Pancreas (tissue), 10 donors: Measurements from ENCODE around the gene FURIN. TPM values are rescaled to one million over a fixed set of nuclear protein-coding genes. Genes with fewer than 3 reads are reported as not detected.

Source experiments
- ATAC-seq, 4 donors: fragments of 200-7000 bp; cut with Tn5 transposase; one replicate each; pipeline versions ENCODE4 v1.8.0 to v1.9.1; 2020; ENCODE audit warnings: mild to moderate bottlenecking in 4 of 4, moderate library complexity in 4 of 4
- DNase-seq, 6 donors: peaks; one replicate each; pipeline ENCODE4 v3.0.0-alpha.2; 2020
- FAIRE-seq: peaks from 2 replicates; lab custom pipeline; 2012; peaks lifted over from hg19 to GRCh38; lab: Jason Lieb, UNC
- H3K27ac ChIP-seq, 4 donors: fragments of 200-600 bp; sonication (generic); 1 replicate in 3 of 4; 2 replicates in 1 of 4; pipeline versions ENCODE4 v1.5.0 to v1.8.0; 2020
- H3K27me3 ChIP-seq, 4 donors: fragments of 200-600 bp; one replicate each; pipeline ENCODE4 v1.8.0; 2021
- H3K36me3 ChIP-seq, 3 donors: fragments of 200-600 bp; sonication (generic) in 1 of 3; one replicate each; pipeline versions ENCODE4 v1.5.0 to v1.8.0; 2020 to 2021
- H3K4me1 ChIP-seq, 3 donors: fragments of 200-600 bp; one replicate each; pipeline ENCODE4 v1.8.0; 2021
- H3K4me3 ChIP-seq, 4 donors: fragments of 200-600 bp; sonication (generic) in 2 of 4; one replicate each; pipeline versions ENCODE4 v1.5.0 to v1.8.0; 2020 to 2021
- H3K9me3 ChIP-seq, 4 donors: fragments of 200-600 bp; one replicate each; pipeline ENCODE4 v1.8.0; 2021
- WGBS, 2 donors: extraction: QIAGEN DNeasy Blood & Tissue Kit; methylation state at CpG; one replicate each; pipeline ENCODE4 v1.1.7; 2013; 5-methylcytosine and 5-hydroxymethylcytosine counted together
- intact Hi-C, 3 donors: fragments of 100-400 bp; cut with DNase I; formaldehyde crosslinking; loops; one replicate each; pipeline versions ENCODE4 v1.11.1 to v1.14.2; 2022
- polyA plus RNA-seq, 2 donors: library from polyadenylated mRNA; stranded (reverse); fragments of 200-250 nt; gene quantifications; one replicate each; pipeline ENCODE4 v1.2.3, GENCODE V29; 2013
- total RNA-seq, 6 donors: library from RNA; stranded (reverse); fragmentation: NEBNext Ultra II Directional in 4 of 6; extraction: Animal tissue kit (Norgen Biotek cat#: 25700) in 4 of 6; gene quantifications; one replicate each; pipeline versions ENCODE4 v1.2.1 to v1.2.4, GENCODE V29; 2021 to 2023
- TF ChIP-seq, protein P1 (sequence below), 4 donors: fragments of 200-600 bp; sonication (generic) in 3 of 4; IDR thresholded peaks; one replicate each; pipeline versions ENCODE4 v1.5.0 to v1.8.0; 2021; ENCODE audit warnings: antibody characterized with exemption in 4 of 4
- donor health status: healthy with polysubstance abuse.
- donor health status: DM: no; HTN: no; CAD: no; lungs with moderate emphysema.
- donor health status: DM: no; HTN: no; CAD: no.
- donor health status: control.
- donor health status: control.
- donor health status: Bipolar disorder and iron deficiency.
- donor health status: DM: yes; HTN: yes; CAD: no.
- donor health status: DM: no; HTN: no; CAD: no.
- donor health status: DM: no; HTN: no; CAD: no.
- donor health status: DM: yes; HTN: yes; CAD: no.

The FURIN gene
- total and polyA plus RNA-seq, 8 donors: 50.3 to 106 (median 84.2) TPM

DNA sequence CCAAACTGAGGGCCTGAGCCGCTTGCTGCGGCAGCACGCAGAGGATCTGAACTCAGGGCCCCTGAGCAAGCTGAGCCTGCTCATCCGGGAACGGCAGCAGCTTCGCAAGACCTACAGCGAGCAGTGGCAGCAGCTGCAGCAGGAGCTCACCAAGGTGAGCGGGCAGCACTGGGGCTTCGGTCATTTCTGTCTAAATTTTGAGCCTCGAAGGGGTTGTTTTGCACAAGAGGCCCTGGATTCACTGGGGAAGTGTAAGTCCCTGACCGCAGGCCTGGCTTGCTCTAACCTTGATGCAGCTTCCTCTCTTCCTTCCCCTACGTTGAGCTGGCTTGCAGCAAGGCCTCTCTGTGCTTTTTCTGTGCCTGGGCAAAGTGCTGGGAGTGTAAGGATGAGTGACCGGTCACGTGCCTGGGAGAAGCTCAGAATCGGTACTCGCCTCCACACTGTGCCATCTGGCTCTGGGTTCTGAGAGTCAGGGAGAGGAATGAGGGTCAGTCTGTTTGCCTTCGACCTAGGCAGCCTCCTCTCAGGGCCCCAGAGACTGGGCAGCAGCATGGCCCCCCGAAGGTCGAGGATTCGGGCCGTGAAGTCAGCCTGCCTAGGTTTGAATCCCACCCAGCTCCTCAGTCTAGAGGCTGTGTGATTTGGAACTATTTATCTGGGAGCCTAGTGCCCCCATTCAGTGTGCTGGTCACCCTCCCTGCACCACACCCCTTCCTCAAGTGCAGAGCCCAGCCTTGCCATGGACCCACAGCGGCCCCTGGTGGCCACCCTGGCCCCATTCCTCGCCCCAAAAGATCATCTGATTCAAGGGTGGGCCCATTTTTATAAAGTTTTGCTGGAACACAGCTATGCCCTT lies 17.3 kb downstream of the FURIN start:
- no peak for FAIRE-seq
- peak overlapping the region in 1 of 4 donors; percentile 43 for H3K4me3 ChIP-seq
- H3K4me1 ChIP-seq: peaks cover 0 to 23% (median 0%) of the 10 kb centered on the region in 3 donors
- peaks cover 0 to 15% (median 15%) of the 10 kb centered on the region in 3 donors for H3K36me3 ChIP-seq
- H3K27ac ChIP-seq: peak overlapping the region in 3 of 4 donors; percentile 78 to 88 (median 85)
- no peaks in the 10 kb centered on the region for H3K9me3 ChIP-seq
- peak; percentile 37 to 74 (median 70) for ATAC-seq
- peak in 5 of 6 donors; percentile 54 to 89 (median 77) for DNase-seq
- WGBS, 2 donors: 65 to 71% methylated on average over 23 of the region's 23 CpGs
- no peaks in the 10 kb centered on the region for H3K27me3 ChIP-seq
- TF ChIP-seq, protein P1, sequence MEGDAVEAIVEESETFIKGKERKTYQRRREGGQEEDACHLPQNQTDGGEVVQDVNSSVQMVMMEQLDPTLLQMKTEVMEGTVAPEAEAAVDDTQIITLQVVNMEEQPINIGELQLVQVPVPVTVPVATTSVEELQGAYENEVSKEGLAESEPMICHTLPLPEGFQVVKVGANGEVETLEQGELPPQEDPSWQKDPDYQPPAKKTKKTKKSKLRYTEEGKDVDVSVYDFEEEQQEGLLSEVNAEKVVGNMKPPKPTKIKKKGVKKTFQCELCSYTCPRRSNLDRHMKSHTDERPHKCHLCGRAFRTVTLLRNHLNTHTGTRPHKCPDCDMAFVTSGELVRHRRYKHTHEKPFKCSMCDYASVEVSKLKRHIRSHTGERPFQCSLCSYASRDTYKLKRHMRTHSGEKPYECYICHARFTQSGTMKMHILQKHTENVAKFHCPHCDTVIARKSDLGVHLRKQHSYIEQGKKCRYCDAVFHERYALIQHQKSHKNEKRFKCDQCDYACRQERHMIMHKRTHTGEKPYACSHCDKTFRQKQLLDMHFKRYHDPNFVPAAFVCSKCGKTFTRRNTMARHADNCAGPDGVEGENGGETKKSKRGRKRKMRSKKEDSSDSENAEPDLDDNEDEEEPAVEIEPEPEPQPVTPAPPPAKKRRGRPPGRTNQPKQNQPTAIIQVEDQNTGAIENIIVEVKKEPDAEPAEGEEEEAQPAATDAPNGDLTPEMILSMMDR (IDR thresholded peaks at IDR 0.05): peak; percentile 91 to 97 (median 92)
- intact Hi-C loops: loop anchor here in 2 of 3 donors (2.0 to 5.0 kb wide), 2 partner anchors 237 to 238 kb away; no protein-coding TSS in a partner anchor

DNA sequence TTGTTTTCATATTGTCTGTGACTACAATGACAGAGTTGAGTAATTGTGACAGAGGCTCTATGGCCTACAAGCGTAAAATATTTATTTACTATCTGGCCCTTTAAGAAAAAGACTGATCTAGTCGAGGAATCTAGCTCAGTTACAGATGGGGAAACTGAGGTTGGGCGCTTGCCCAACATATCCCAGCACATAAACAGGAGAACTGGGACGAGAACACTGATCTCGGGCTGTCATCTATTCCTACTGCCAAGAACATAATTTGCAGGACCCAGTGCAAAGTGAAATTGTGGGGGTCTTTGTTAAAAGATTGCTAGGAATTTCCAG lies 17.9 kb downstream of the FURIN start:
- ATAC-seq (no peak), FAIRE-seq (no peak), DNase-seq (no peak)
- Histone ChIP-seq H3K27ac (no peak overlapping the region), H3K36me3 (peaks cover 0 to 9% (median 9%) of the 10 kb centered on the region in 3 donors), H3K4me1 (peaks cover 0 to 23% (median 0%) of the 10 kb centered on the region in 3 donors), H3K27me3 (no peaks in the 10 kb centered on the region), H3K9me3 (no peaks in the 10 kb centered on the region), H3K4me3 (no peak overlapping the region)
- TF ChIP-seq, protein P1 (IDR thresholded peaks at IDR 0.05): no peak
- 8 to 13% methylated on average over 5 of the region's 5 CpGs for WGBS, 2 donors
- intact Hi-C loops: loop anchor here in 2 of 3 donors (2.0 to 5.0 kb wide), 2 partner anchors 237 to 239 kb away; no protein-coding TSS in a partner anchor

DNA sequence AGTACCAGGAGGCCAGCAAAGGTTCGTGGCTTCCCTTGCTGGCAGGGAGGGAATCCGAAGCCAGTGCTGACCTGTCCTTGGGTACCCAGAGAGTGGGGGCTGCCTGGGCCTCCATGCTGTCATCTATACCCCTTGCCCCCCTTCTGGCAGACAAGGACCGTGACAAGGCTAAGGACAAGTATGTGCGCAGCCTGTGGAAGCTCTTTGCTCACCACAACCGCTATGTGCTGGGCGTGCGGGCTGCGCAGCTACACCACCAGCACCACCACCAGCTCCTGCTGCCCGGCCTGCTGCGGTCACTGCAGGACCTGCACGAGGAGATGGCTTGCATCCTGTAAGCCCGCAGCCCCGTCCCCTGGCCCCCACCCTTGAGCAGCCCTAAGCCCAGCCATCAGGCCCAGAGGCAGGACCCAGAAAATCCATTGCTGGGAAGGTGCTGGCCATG lies 18.7 kb downstream of the FURIN start:
- H3K9me3 ChIP-seq: no peaks in the 10 kb centered on the region
- no peak overlapping the region for H3K27ac ChIP-seq
- 75 to 84% methylated on average over 13 of the region's 13 CpGs for WGBS, 2 donors
- FAIRE-seq: no peak
- peaks cover 0 to 6% (median 4%) of the 10 kb centered on the region in 3 donors for H3K36me3 ChIP-seq
- no peaks in the 10 kb centered on the region for H3K27me3 ChIP-seq
- no peak for ATAC-seq
- peak in 2 of 6 donors; percentile 51 to 59 for DNase-seq
- TF ChIP-seq, protein P1 (IDR thresholded peaks at IDR 0.05): no peak
- intact Hi-C loops: loop anchor here in 2 of 3 donors (2.0 to 5.0 kb wide), 2 partner anchors 238 to 240 kb away; no protein-coding TSS in a partner anchor
- no peak overlapping the region for H3K4me3 ChIP-seq
- H3K4me1 ChIP-seq: peaks cover 0 to 23% (median 0%) of the 10 kb centered on the region in 3 donors

DNA sequence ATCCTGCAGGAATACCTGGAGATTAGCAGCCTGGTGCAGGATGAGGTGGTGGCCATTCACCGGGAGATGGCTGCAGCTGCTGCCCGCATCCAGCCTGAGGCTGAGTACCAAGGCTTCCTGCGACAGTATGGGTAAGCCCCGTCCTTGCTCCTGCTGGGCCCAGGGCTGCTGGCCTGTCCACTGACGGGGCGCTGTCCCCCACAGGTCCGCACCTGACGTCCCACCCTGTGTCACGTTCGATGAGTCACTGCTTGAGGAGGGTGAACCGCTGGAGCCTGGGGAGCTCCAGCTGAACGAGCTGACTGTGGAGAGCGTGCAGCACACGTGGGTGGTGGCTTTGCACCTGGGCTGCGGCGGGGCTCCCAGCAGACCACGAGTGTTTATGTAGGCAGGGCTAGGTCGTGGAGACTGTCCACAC lies 20.9 kb downstream of the FURIN start:
- Histone ChIP-seq H3K4me3 (no peak overlapping the region), H3K27me3 (no peaks in the 10 kb centered on the region), H3K27ac (no peak overlapping the region), H3K4me1 (peaks cover 0 to 11% (median 0%) of the 10 kb centered on the region in 3 donors), H3K36me3 (peaks cover 0 to 17% (median 9%) of the 10 kb centered on the region in 3 donors), H3K9me3 (no peaks in the 10 kb centered on the region)
- FAIRE-seq (no peak), ATAC-seq (no peak), DNase-seq (peak in 1 of 6 donors; percentile 52)
- intact Hi-C loops: loop anchor here in 1 of 3 donors (5.0 kb wide), 1 partner anchor 242 kb away; no protein-coding TSS in a partner anchor
- TF ChIP-seq, protein P1 (IDR thresholded peaks at IDR 0.05): no peak
- WGBS, 2 donors: 80 to 90% methylated on average over 18 of the region's 18 CpGs
